Mucosa of descending colon (tissue), 3 donors: Measurements from ENCODE around the gene POU6F2. TPM values are rescaled to one million over a fixed set of nuclear protein-coding genes. Genes with fewer than 3 reads are reported as not detected.

ENCODE experiments used
- ATAC-seq: fragments of 200-7000 bp; cut with Tn5 transposase; one replicate; pipeline ENCODE4 v1.9.1; 2020; ENCODE audit warnings: mild to moderate bottlenecking, moderate library complexity
- DNase-seq, 3 donors: peaks; one replicate each; pipeline ENCODE4 v3.0.0-alpha.2; 2020
- H3K36me3 ChIP-seq: fragments of 200-600 bp; one replicate; pipeline ENCODE4 v1.8.0; 2021; ENCODE audit warnings: low read depth, mild to moderate bottlenecking
- H3K4me1 ChIP-seq: fragments of 200-600 bp; one replicate; pipeline ENCODE4 v1.8.0; 2021; ENCODE audit warnings: low read depth, mild to moderate bottlenecking
- H3K4me3 ChIP-seq: fragments of 200-600 bp; one replicate; pipeline ENCODE4 v1.8.0; 2021; ENCODE audit warnings: mild to moderate bottlenecking
- H3K9me3 ChIP-seq: fragments of 200-600 bp; one replicate; pipeline ENCODE4 v1.8.0; 2021; ENCODE audit warnings: mild to moderate bottlenecking
- intact Hi-C, 2 donors: fragments of 100-400 bp; cut with DNase I in 1 of 2; cut with micrococcal nuclease in 1 of 2; formaldehyde crosslinking; loops; one replicate each; pipeline versions ENCODE4 v1.11.0 to v1.11.1; 2022; cut with DNase I, micrococcal nuclease
- total RNA-seq, 3 donors: library from RNA; stranded (reverse); fragmentation: NEBNext Ultra II Directional in 2 of 3; extraction: Animal tissue kit (Norgen Biotek cat#: 25700) in 2 of 3; gene quantifications; one replicate each; pipeline versions ENCODE4 v1.2.1 to v1.2.4, GENCODE V29; 2021 to 2023
- TF ChIP-seq, protein P1 (sequence below): fragments of 200-600 bp; IDR thresholded peaks from one replicate; pipeline ENCODE4 v1.8.0; 2022; ENCODE audit warnings: antibody characterized with exemption, mild to moderate bottlenecking
- donor health status: DM: no; HTN: no; CAD: no; lungs with moderate emphysema.
- donor health status: DM: no; HTN: no; CAD: no.
- donor health status: DM: no; HTN: yes; CAD: no.

POU6F2 gene
- total RNA-seq, 3 donors from 2014 or later = 0.90 TPM; not detected in 2

DNA sequence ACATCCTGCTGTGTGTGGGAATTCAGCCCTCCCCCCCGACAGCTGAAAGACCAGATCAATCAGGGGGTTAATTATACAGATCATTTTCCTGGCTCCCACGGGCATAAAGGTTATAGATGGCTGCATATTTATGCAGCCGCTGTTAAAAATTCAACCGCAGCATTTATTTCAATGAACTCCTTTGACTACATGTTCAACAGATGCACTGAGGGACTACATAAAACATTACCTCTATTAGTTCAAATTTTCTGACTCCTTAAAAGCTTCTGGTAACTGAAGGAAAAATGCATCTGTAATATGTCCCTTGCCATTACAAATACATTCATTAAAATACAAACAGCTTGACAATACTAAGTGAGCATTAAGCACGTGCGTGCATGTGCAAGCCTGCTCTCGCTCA, 538.8 kb downstream of the POU6F2 start:
- intact Hi-C loops = no loop called here
- DNase-seq (no peak), ATAC-seq (no peak)
- peaks cover 2% of the 10 kb centered on the region for H3K4me1 ChIP-seq
- H3K4me3 ChIP-seq = no peak overlapping the region
- no peaks in the 10 kb centered on the region for H3K9me3 ChIP-seq
- TF ChIP-seq, protein P1, sequence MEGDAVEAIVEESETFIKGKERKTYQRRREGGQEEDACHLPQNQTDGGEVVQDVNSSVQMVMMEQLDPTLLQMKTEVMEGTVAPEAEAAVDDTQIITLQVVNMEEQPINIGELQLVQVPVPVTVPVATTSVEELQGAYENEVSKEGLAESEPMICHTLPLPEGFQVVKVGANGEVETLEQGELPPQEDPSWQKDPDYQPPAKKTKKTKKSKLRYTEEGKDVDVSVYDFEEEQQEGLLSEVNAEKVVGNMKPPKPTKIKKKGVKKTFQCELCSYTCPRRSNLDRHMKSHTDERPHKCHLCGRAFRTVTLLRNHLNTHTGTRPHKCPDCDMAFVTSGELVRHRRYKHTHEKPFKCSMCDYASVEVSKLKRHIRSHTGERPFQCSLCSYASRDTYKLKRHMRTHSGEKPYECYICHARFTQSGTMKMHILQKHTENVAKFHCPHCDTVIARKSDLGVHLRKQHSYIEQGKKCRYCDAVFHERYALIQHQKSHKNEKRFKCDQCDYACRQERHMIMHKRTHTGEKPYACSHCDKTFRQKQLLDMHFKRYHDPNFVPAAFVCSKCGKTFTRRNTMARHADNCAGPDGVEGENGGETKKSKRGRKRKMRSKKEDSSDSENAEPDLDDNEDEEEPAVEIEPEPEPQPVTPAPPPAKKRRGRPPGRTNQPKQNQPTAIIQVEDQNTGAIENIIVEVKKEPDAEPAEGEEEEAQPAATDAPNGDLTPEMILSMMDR = no peak
- no peaks in the 10 kb centered on the region for H3K36me3 ChIP-seq

DNA sequence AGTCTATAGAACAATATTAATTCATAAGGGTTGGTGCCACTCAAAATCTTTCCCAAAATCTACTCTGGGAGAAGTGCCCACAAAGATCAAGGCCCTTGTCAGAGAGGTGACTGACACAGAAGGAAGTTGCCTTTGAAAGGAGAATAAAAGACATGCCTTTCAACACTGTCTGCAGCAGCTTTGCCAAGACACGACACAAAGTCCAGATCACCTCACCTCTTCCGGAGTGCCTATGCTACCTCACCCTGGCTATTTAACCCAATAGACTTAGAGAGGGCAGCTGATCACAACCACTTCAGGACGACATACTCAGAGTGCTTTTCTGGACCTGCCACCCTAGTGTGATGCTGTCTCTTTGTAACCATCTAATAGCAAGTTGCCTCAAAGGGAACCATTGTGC, 539.5 kb downstream of the POU6F2 start:
- intact Hi-C loops = no loop called here
- Histone ChIP-seq H3K36me3 (no peaks in the 10 kb centered on the region), H3K4me3 (no peak overlapping the region), H3K4me1 (peaks cover 2% of the 10 kb centered on the region), H3K9me3 (no peaks in the 10 kb centered on the region)
- TF ChIP-seq, protein P1 = no peak
- peak; percentile 62 for ATAC-seq
- DNase-seq = no peak

Other genes with a start within 250 kb of the POU6F2 start
- 10 to 100 TPM; 57.7 to 63.5 (median 63.0) TPM for gene VPS41, start 68.7 kb upstream of the POU6F2 start, total RNA-seq